Jurkat, Clone E6-1 (cell line): ENCODE results near the gene GCC2.
A peak's percentile ranks its signal among the peaks of the same experiment; 100 is the strongest.
"Not testable (repeated sequence)": the region's sequence is repeated elsewhere in the genome, so short reads cannot be mapped to it uniquely, and the experiment has no call there.

Experiments
- DNase-seq: peaks from one replicate; pipeline ENCODE4 v3.0.0-alpha.2; 2011; ENCODE audit warnings: low read depth, low spot score
- H3K4me3 ChIP-seq: 2 replicates; pipeline ENCODE4 v1.5.1; 2011; ENCODE audit warnings: mild to moderate bottlenecking, low read length, control low read depth, moderate library complexity

The GCC2 gene

GRCh38 chr2:108490506-108491122, 41.6 kb downstream of the GCC2 start:
- no peak for DNase-seq
- H3K4me3 ChIP-seq = no peak overlapping the region

GRCh38 chr2:108491848-108492247, 42.8 kb downstream of the GCC2 start:
- H3K4me3 ChIP-seq = no peak overlapping the region
- no peak for DNase-seq

- DNase-seq = no peak
- H3K4me3 ChIP-seq = no peak overlapping the region
Measured at GRCh38 chr2:108492364-108492763, 43.4 kb downstream of the GCC2 start.

- DNase-seq = not testable (repeated sequence)
Measured at GRCh38 chr2:108496167-108496566, 47.2 kb downstream of the GCC2 start.

GRCh38 chr2:108507620-108508019, 58.6 kb downstream of the GCC2 start:
- not testable (repeated sequence) for DNase-seq, H3K4me3 ChIP-seq

More at GRCh38 chr2:108496167-108496566, 47.2 kb downstream of the GCC2 start:
- not testable (repeated sequence) for H3K4me3 ChIP-seq

GRCh38 chr2:108512431-108512830, 63.4 kb downstream of the GCC2 start:
- not testable (repeated sequence) for DNase-seq, H3K4me3 ChIP-seq

- DNase-seq, H3K4me3 ChIP-seq: not testable (repeated sequence)
Measured at GRCh38 chr2:108514478-108514877, 65.5 kb downstream of the GCC2 start.

GRCh38 chr2:108524688-108525087, 75.7 kb downstream of the GCC2 start:
- not testable (repeated sequence) for H3K4me3 ChIP-seq, DNase-seq

GRCh38 chr2:108525258-108525657, 76.3 kb downstream of the GCC2 start:
- not testable (repeated sequence) for DNase-seq, H3K4me3 ChIP-seq

- no peak for DNase-seq
- H3K4me3 ChIP-seq = no peak overlapping the region
Measured at GRCh38 chr2:108531674-108532055, 82.7 kb downstream of the GCC2 start.

- peak within 1 kb of the TSS; percentile 79 for H3K4me3 ChIP-seq
- DNase-seq = peak; percentile 68
Measured at GRCh38 chr2:108533832-108534583, 85.0 kb downstream of the GCC2 start, which contains the start of gene LIMS1. TSS of gene LIMS1 (plus strand) at chr2:108534470. CDS start at chr2:108534563, 93 bp downstream.

- peak; percentile 9 for DNase-seq
- peak overlapping the region; percentile 79 for H3K4me3 ChIP-seq
Measured at GRCh38 chr2:108534584-108535356, 85.8 kb downstream of the GCC2 start.

GRCh38 chr2:108535357-108535631, 86.3 kb downstream of the GCC2 start:
- no peak for DNase-seq

GRCh38 chr2:108536133-108536780, 87.3 kb downstream of the GCC2 start:
- no peak overlapping the region for H3K4me3 ChIP-seq
- no peak for DNase-seq

More at GRCh38 chr2:108535357-108535631, 86.3 kb downstream of the GCC2 start:
- peak overlapping the region; percentile 79 for H3K4me3 ChIP-seq

- DNase-seq = no peak
- H3K4me3 ChIP-seq = no peak overlapping the region
Measured at GRCh38 chr2:108536911-108537310, 87.9 kb downstream of the GCC2 start.

- no peak for DNase-seq
- H3K4me3 ChIP-seq = no peak overlapping the region
Measured at GRCh38 chr2:108538000-108538625, 89.1 kb downstream of the GCC2 start.

- no peak for DNase-seq
- no peak overlapping the region for H3K4me3 ChIP-seq
Measured at GRCh38 chr2:108541451-108541850, 92.4 kb downstream of the GCC2 start.

GRCh38 chr2:108542071-108542470, 93.1 kb downstream of the GCC2 start:
- H3K4me3 ChIP-seq = no peak overlapping the region
- DNase-seq = peak; percentile 11

GRCh38 chr2:108547606-108548005, 98.6 kb downstream of the GCC2 start:
- no peak overlapping the region for H3K4me3 ChIP-seq
- no peak for DNase-seq
